Thyroid gland (tissue), 4 donors: ENCODE data around the gene CLCC1. TPM values are rescaled to one million over a fixed set of nuclear protein-coding genes. Genes with fewer than 3 reads are reported as not detected.

Experiments
- DNase-seq, 2 donors: peaks; one replicate each; pipeline ENCODE4 v3.0.0-alpha.2; 2019
- H3K27ac ChIP-seq, 3 donors: fragments of 200-600 bp; sonication (generic); 1 replicate in 2 of 3; 2 replicates in 1 of 3; pipeline ENCODE4 v1.5.1; 2016 to 2019; ENCODE audit warnings: mild to moderate bottlenecking in 1 of 3, moderate library complexity in 1 of 3
- H3K27me3 ChIP-seq: fragments of 200-600 bp; sonication (generic); one replicate; pipeline ENCODE4 v1.5.1; 2019
- H3K36me3 ChIP-seq, 2 donors: fragments of 200-600 bp; sonication (generic); one replicate each; pipeline ENCODE4 v1.5.1; 2016 to 2019
- H3K4me1 ChIP-seq, 2 donors: fragments of 200-600 bp; sonication (generic); one replicate each; pipeline ENCODE4 v1.5.1; 2017 to 2019
- H3K4me3 ChIP-seq, 3 donors: fragments of 200-600 bp; sonication (generic); replicated peaks in 1 of 3; 1 replicate in 2 of 3; 2 replicates in 1 of 3; pipeline ENCODE4 v1.5.1; 2016; ENCODE audit warnings: mild to moderate bottlenecking in 1 of 3
- H3K9me3 ChIP-seq: fragments of 200-600 bp; sonication (generic); one replicate; pipeline ENCODE4 v1.5.1; 2017
- CTCF ChIP-seq, 6 experiments: fragments of 200-600 bp in 3 of 6; fragments of 450-650 bp in 3 of 6; sonication (generic) in 3 of 6; IDR thresholded peaks; one replicate each; pipeline ENCODE4 v1.5.1; 2016 to 2019; ENCODE audit warnings: antibody characterized with exemption in 6 of 6, mild to moderate bottlenecking in 2 of 6, inconsistent platforms in 1 of 6, moderate library complexity in 1 of 6
- POLR2A ChIP-seq, 2 donors: fragments of 450-650 bp; IDR thresholded peaks; one replicate each; pipeline ENCODE4 v1.6.1; 2017; ENCODE audit warnings: antibody characterized with exemption in 2 of 2, mild to moderate bottlenecking in 2 of 2, moderate library complexity in 1 of 2
- WGBS, 2 donors: methylation state at CpG; one replicate each; pipeline ENCODE4 v1.1.5; 2017; 5-methylcytosine and 5-hydroxymethylcytosine counted together
- intact Hi-C: fragments of 100-400 bp; cut with DNase I; formaldehyde crosslinking; loops from one replicate; pipeline ENCODE4 v1.15.1; 2023
- total RNA-seq, 4 donors: library from RNA; depleted of rRNA; stranded (reverse); fragments of >200 nt; gene quantifications; one replicate each; pipeline ENCODE4 v1.2.3, GENCODE V29; 2016

Gene CLCC1
- total RNA-seq, 4 donors from 2014 or later = 29.3 to 35.6 (median 32.9) TPM

GRCh38 chr1:108960719-108961118, 2.6 kb downstream of the CLCC1 start:
- Histone ChIP-seq H3K36me3 (no peaks in the 10 kb centered on the region), H3K27me3 (no peaks in the 10 kb centered on the region), H3K9me3 (no peaks in the 10 kb centered on the region), H3K27ac (no peak overlapping the region), H3K4me1 (peaks cover 17 to 21% of the 10 kb centered on the region in 2 donors), H3K4me3 (no peak overlapping the region)
- TF ChIP-seq CTCF (IDR thresholded peaks at IDR 0.05) (no peak), POLR2A (IDR thresholded peaks at IDR 0.05) (no peak)
- WGBS, 2 donors = 94 to 95% methylated on average over 5 of the region's 5 CpGs
- DNase-seq = no peak
- intact Hi-C loops = loop anchor here (5.0 kb wide), 1 partner anchor 82 kb away; the partner anchor contains the start of gene WDR47

GRCh38 chr1:108957888-108958287, 5.4 kb downstream of the CLCC1 start:
- TF ChIP-seq CTCF (IDR thresholded peaks at IDR 0.05) = no peak
- TF ChIP-seq POLR2A (IDR thresholded peaks at IDR 0.05) = no peak
- Histone ChIP-seq H3K4me3 (no peak overlapping the region), H3K4me1 (peaks cover 17% of the 10 kb centered on the region in 2 donors), H3K9me3 (no peaks in the 10 kb centered on the region), H3K36me3 (no peaks in the 10 kb centered on the region), H3K27ac (no peak overlapping the region), H3K27me3 (no peaks in the 10 kb centered on the region)
- intact Hi-C loops = no loop called here
- no peak for DNase-seq
- 93 to 99% methylated on average over 5 of the region's 5 CpGs for WGBS, 2 donors

- DNase-seq = no peak
- intact Hi-C loops = no loop called here
- 89 to 98% methylated on average over 3 of the region's 3 CpGs for WGBS, 2 donors
- Histone ChIP-seq H3K4me1 (peaks cover under 1 to 2% of the 10 kb centered on the region in 2 donors), H3K36me3 (no peaks in the 10 kb centered on the region), H3K27me3 (no peaks in the 10 kb centered on the region), H3K9me3 (no peaks in the 10 kb centered on the region), H3K27ac (no peak overlapping the region), H3K4me3 (no peak overlapping the region)
- no peak for TF ChIP-seq POLR2A (IDR thresholded peaks at IDR 0.05)
These were observed 7.4 kb downstream of the CLCC1 start for GRCh38 chr1:108955881-108956280.

GRCh38 chr1:108955111-108955510, 8.2 kb downstream of the CLCC1 start:
- Histone ChIP-seq H3K36me3 (no peaks in the 10 kb centered on the region), H3K27me3 (no peaks in the 10 kb centered on the region), H3K4me3 (no peak overlapping the region), H3K9me3 (no peaks in the 10 kb centered on the region), H3K27ac (no peak overlapping the region), H3K4me1 (no peaks in the 10 kb centered on the region)
- intact Hi-C loops = no loop called here
- TF ChIP-seq CTCF (IDR thresholded peaks at IDR 0.05) (no peak), POLR2A (IDR thresholded peaks at IDR 0.05) (no peak)
- 77 to 80% methylated on average over 3 of the region's 3 CpGs for WGBS, 2 donors
- no peak for DNase-seq

GRCh38 chr1:108953452-108953851, 9.8 kb downstream of the CLCC1 start:
- Histone ChIP-seq H3K27ac (no peak overlapping the region), H3K9me3 (no peaks in the 10 kb centered on the region), H3K4me3 (no peak overlapping the region), H3K36me3 (no peaks in the 10 kb centered on the region), H3K4me1 (peaks cover under 1 to 6% of the 10 kb centered on the region in 2 donors), H3K27me3 (no peaks in the 10 kb centered on the region)
- intact Hi-C loops = no loop called here
- WGBS, 2 donors = 89 to 92% methylated on average over 6 of the region's 6 CpGs
- no peak for DNase-seq
- TF ChIP-seq POLR2A (IDR thresholded peaks at IDR 0.05) (no peak), CTCF (IDR thresholded peaks at IDR 0.05) (no peak)

GRCh38 chr1:108951242-108951641, 12.0 kb downstream of the CLCC1 start:
- intact Hi-C loops = no loop called here
- no peak overlapping the region for H3K4me3 ChIP-seq
- H3K9me3 ChIP-seq = no peaks in the 10 kb centered on the region
- no peaks in the 10 kb centered on the region for H3K27me3 ChIP-seq
- H3K36me3 ChIP-seq = no peaks in the 10 kb centered on the region
- no peak for DNase-seq
- 91 to 96% methylated on average over 3 of the region's 3 CpGs for WGBS, 2 donors
- H3K4me1 ChIP-seq = peaks cover 6 to 16% of the 10 kb centered on the region in 2 donors
- TF ChIP-seq CTCF (IDR thresholded peaks at IDR 0.05) = no peak
- no peak for TF ChIP-seq POLR2A (IDR thresholded peaks at IDR 0.05)
- H3K27ac ChIP-seq = no peak overlapping the region
